Activated T-cell treated with anti-CD3 and anti-CD28 coated beads, Interleukin-2, amount 50 U/mL, for 24 hours (primary cell): ENCODE measurements around the gene MUC6.

Experiments
- DNase-seq: peaks from one replicate; pipeline ENCODE4 v3.0.0-alpha.2; 2020
- H3K27ac Mint-ChIP-seq: 2 replicates; pipeline ENCODE4 v1.8.0; 2020; ENCODE audit warnings: mild to moderate bottlenecking, mixed read lengths
- H3K27me3 Mint-ChIP-seq: 2 replicates; pipeline ENCODE4 v1.8.0; 2020; ENCODE audit warnings: mixed read lengths
- H3K36me3 Mint-ChIP-seq: 2 replicates; pipeline ENCODE4 v1.8.0; 2020; ENCODE audit warnings: low read depth, mixed read lengths
- H3K4me1 Mint-ChIP-seq: 2 replicates; pipeline ENCODE4 v1.8.0; 2020; ENCODE audit warnings: low read depth, mixed read lengths
- H3K4me3 Mint-ChIP-seq: 2 replicates; pipeline ENCODE4 v1.8.0; 2020; ENCODE audit warnings: mild to moderate bottlenecking, moderate library complexity, mixed read lengths
- H3K9me3 Mint-ChIP-seq: 2 replicates; pipeline ENCODE4 v1.8.0; 2020; ENCODE audit warnings: mixed read lengths

MUC6 gene

GRCh38 chr11:965206-965775, 71.2 kb downstream of the MUC6 start:
- DNase-seq = no peak
- Mint-ChIP-seq H3K27ac (no peak overlapping the region), H3K4me3 (no peak overlapping the region), H3K36me3 (peaks cover 54% of the 10 kb centered on the region), H3K4me1 (peaks cover 32% of the 10 kb centered on the region), H3K27me3 (no peaks in the 10 kb centered on the region), H3K9me3 (no peaks in the 10 kb centered on the region)

- no peak overlapping the region for H3K27ac Mint-ChIP-seq
These were observed 72.7 kb downstream of the MUC6 start for GRCh38 chr11:963852-964251.

More at GRCh38 chr11:963852-964251, 72.7 kb downstream of the MUC6 start:
- Mint-ChIP-seq H3K9me3 (no peaks in the 10 kb centered on the region), H3K4me3 (no peak overlapping the region), H3K27me3 (no peaks in the 10 kb centered on the region), H3K4me1 (peaks cover 21% of the 10 kb centered on the region), H3K36me3 (peaks cover 62% of the 10 kb centered on the region)
- no peak for DNase-seq
